ENCODE measurements around the gene YWHAG. TPM values are rescaled to one million over a fixed set of nuclear protein-coding genes. Genes with fewer than 3 reads are reported as not detected.

Gene YWHAG
- polyA plus RNA-seq, 3 donors: 6.9 to 12.2 (median 9.3) TPM

GRCh38 chr7:76358011-76358480, 745 bp downstream of the YWHAG start:
- peak; percentile 68 to 76 (median 75) for DNase-seq
- H3K4me1 Mint-ChIP-seq: peaks cover 47% of the 10 kb centered on the region
- Histone ChIP-seq H3K79me2 (ENCODE audit: insufficient read depth, low read length) (peaks cover 57% of the 10 kb centered on the region), H2AFZ (ENCODE audit: insufficient read depth, low read depth, low read length, poor library complexity, severe bottlenecking) (peak overlapping the region; percentile 52), H3K27ac (ENCODE audit: low read depth in 1 of 2, low read length in 2 of 2) (peak overlapping the region; percentile 99 to 100), H3K4me2 (replicated peaks; ENCODE audit: extremely low read depth, low read length, poor library complexity, severe bottlenecking) (peak overlapping the region; percentile 87), H3K36me3 (replicated peaks in 1 of 2; ENCODE audit: control insufficient read depth in 1 of 2, insufficient read depth in 2 of 2, low read length in 2 of 2) (peaks cover 8 to 15% of the 10 kb centered on the region in 2 donors), H3K9me3 (replicated peaks in 1 of 2; ENCODE audit: control insufficient read depth in 1 of 2, insufficient read depth in 1 of 2, low read length in 2 of 2) (no peaks in the 10 kb centered on the region), H3K4me1 (ENCODE audit: control insufficient read depth in 1 of 2, insufficient read depth in 2 of 2, low read length in 2 of 2) (peaks cover 43 to 63% of the 10 kb centered on the region in 2 donors), H3K4me3 (replicated peaks in 1 of 3; ENCODE audit: low read depth in 2 of 3, low read length in 3 of 3) (peak overlapping the region; percentile 84 to 99 (median 95)), H3K9ac (ENCODE audit: insufficient read depth, low read length, poor library complexity, severe bottlenecking) (peak overlapping the region; percentile 100), H3K27me3 (ENCODE audit: control insufficient read depth in 2 of 2, insufficient read depth in 2 of 2, low read length in 2 of 2) (no peaks in the 10 kb centered on the region), H4K20me1 (ENCODE audit: insufficient read depth, low read length) (peaks cover 56% of the 10 kb centered on the region)
- intact Hi-C loops (cut with micrococcal nuclease): loop anchor here (2.0 to 5.0 kb wide), 3 partner anchors 34 to 39 kb away; no protein-coding TSS in a partner anchor
- peaks cover 0 to 3% (median 0%) of the 10 kb centered on the region in 3 donors for H3K27me3 Mint-ChIP-seq (ENCODE audit: low read depth in 3 of 3)
- peak overlapping the region; percentile 93 to 98 for H3K4me3 Mint-ChIP-seq
- H3K9me3 Mint-ChIP-seq: no peaks in the 10 kb centered on the region
- under 1% methylated on average over 17 of the region's 27 CpGs for WGBS (ENCODE audit: insufficient coverage)
- peaks cover 12 to 27% of the 10 kb centered on the region in 2 donors for H3K36me3 Mint-ChIP-seq
- peak overlapping the region; percentile 91 to 97 (median 94) for H3K27ac Mint-ChIP-seq
- no peak for TF ChIP-seq CTCF (IDR thresholded peaks at IDR 0.05)

GRCh38 chr7:76357475-76358010, 1.2 kb downstream of the YWHAG start:
- H2AFZ ChIP-seq (ENCODE audit: insufficient read depth, low read depth, low read length, poor library complexity, severe bottlenecking): no peak overlapping the region
- intact Hi-C loops (cut with micrococcal nuclease): loop anchor here (2.0 to 5.0 kb wide), 3 partner anchors 35 to 40 kb away; no protein-coding TSS in a partner anchor
- Mint-ChIP-seq H3K27ac (peak overlapping the region; percentile 91 to 97 (median 94)), H3K4me3 (peak overlapping the region; percentile 93 to 98), H3K36me3 (peaks cover 12 to 27% of the 10 kb centered on the region in 2 donors), H3K4me1 (peaks cover 49% of the 10 kb centered on the region), H3K9me3 (no peaks in the 10 kb centered on the region), H3K27me3 (ENCODE audit: low read depth in 3 of 3) (peaks cover 0 to 3% (median 2%) of the 10 kb centered on the region in 3 donors)
- H3K4me3 ChIP-seq (replicated peaks in 1 of 3; ENCODE audit: low read depth in 2 of 3, low read length in 3 of 3): peak overlapping the region; percentile 84 to 99 (median 95)
- peaks cover 61% of the 10 kb centered on the region for H4K20me1 ChIP-seq (ENCODE audit: insufficient read depth, low read length)
- TF ChIP-seq CTCF (IDR thresholded peaks at IDR 0.05): no peak
- H3K27ac ChIP-seq (ENCODE audit: low read depth in 1 of 2, low read length in 2 of 2): peak overlapping the region; percentile 99 to 100
- peak overlapping the region; percentile 100 for H3K9ac ChIP-seq (ENCODE audit: insufficient read depth, low read length, poor library complexity, severe bottlenecking)
- 0% methylated on average over 5 of the region's 10 CpGs for WGBS (ENCODE audit: insufficient coverage)
- peak overlapping the region; percentile 87 for H3K4me2 ChIP-seq (replicated peaks; ENCODE audit: extremely low read depth, low read length, poor library complexity, severe bottlenecking)
- H3K9me3 ChIP-seq (replicated peaks in 1 of 2; ENCODE audit: control insufficient read depth in 1 of 2, insufficient read depth in 1 of 2, low read length in 2 of 2): no peaks in the 10 kb centered on the region
- H3K27me3 ChIP-seq (ENCODE audit: control insufficient read depth in 2 of 2, insufficient read depth in 2 of 2, low read length in 2 of 2): no peaks in the 10 kb centered on the region
- peaks cover 62% of the 10 kb centered on the region for H3K79me2 ChIP-seq (ENCODE audit: insufficient read depth, low read length)
- peaks cover 42 to 58% of the 10 kb centered on the region in 2 donors for H3K4me1 ChIP-seq (ENCODE audit: control insufficient read depth in 1 of 2, insufficient read depth in 2 of 2, low read length in 2 of 2)
- H3K36me3 ChIP-seq (replicated peaks in 1 of 2; ENCODE audit: control insufficient read depth in 1 of 2, insufficient read depth in 2 of 2, low read length in 2 of 2): peaks cover 8 to 15% of the 10 kb centered on the region in 2 donors
- DNase-seq: no peak

Measured in CD14-positive monocyte (primary cell).